Measurements from ENCODE around the gene OSTC. TPM values are rescaled to one million over a fixed set of nuclear protein-coding genes. Genes with fewer than 3 reads are reported as not detected.

Gene OSTC
- total RNA-seq, 1 donor from 2014 or later = 42.8 TPM

DNA sequence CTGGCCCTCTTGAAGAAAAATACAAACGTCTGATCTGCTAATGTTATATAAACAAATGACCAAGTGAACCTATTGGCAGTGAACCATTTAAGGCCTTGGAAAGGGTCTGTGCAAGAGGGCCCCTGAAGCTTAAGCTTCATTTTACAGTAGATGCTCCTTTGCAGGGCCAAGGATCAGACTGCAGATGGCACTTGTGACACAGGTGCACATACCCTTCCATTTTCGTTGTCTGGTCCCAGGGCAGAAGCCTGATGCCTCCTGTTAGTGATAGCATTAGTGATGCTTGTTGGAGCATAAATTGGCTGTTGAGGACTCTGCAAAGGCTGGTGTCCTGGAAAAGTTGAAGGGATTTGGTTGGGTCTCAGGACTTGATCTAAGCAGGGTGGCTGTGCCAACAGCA, 65.9 kb downstream of the OSTC start:
- no peaks in the 10 kb centered on the region for H3K36me3 Mint-ChIP-seq (ENCODE audit: unreplicated experiment)
- no peak for DNase-seq
- H3K27me3 Mint-ChIP-seq (ENCODE audit: unreplicated experiment) = no peaks in the 10 kb centered on the region
- no peak overlapping the region for H3K27ac Mint-ChIP-seq (ENCODE audit: unreplicated experiment)
- TF ChIP-seq, protein P1, sequence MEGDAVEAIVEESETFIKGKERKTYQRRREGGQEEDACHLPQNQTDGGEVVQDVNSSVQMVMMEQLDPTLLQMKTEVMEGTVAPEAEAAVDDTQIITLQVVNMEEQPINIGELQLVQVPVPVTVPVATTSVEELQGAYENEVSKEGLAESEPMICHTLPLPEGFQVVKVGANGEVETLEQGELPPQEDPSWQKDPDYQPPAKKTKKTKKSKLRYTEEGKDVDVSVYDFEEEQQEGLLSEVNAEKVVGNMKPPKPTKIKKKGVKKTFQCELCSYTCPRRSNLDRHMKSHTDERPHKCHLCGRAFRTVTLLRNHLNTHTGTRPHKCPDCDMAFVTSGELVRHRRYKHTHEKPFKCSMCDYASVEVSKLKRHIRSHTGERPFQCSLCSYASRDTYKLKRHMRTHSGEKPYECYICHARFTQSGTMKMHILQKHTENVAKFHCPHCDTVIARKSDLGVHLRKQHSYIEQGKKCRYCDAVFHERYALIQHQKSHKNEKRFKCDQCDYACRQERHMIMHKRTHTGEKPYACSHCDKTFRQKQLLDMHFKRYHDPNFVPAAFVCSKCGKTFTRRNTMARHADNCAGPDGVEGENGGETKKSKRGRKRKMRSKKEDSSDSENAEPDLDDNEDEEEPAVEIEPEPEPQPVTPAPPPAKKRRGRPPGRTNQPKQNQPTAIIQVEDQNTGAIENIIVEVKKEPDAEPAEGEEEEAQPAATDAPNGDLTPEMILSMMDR (IDR thresholded peaks at IDR 0.05; ENCODE audit: partially characterized antibody, unreplicated experiment) = no peak
- peaks cover 1% of the 10 kb centered on the region for H3K9me3 Mint-ChIP-seq (ENCODE audit: unreplicated experiment)
- no peaks in the 10 kb centered on the region for H3K4me1 Mint-ChIP-seq (ENCODE audit: low read depth, unreplicated experiment)
- no peak overlapping the region for H3K4me3 Mint-ChIP-seq (ENCODE audit: unreplicated experiment)

DNA sequence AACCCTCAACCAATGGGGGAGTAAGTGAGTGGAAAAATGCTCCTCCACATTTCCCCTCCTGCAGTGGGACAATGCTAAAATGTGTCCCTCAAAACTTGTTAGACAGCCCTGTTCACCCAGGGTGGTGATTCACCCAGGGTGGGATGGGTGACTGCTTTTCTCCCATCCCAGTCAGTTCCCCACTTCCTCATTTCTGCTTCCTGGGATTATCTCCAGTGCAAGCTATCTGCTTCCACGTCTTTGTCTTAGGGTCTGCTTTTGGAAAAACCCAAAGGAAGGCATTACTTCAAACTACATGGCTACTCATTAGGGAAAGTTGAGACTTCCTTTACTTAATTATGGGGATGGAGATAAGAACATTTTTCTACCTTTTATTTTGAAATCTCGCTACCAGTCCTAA, 67.0 kb downstream of the OSTC start:
- H3K36me3 Mint-ChIP-seq (ENCODE audit: unreplicated experiment) = no peaks in the 10 kb centered on the region
- TF ChIP-seq, protein P1 (IDR thresholded peaks at IDR 0.05; ENCODE audit: partially characterized antibody, unreplicated experiment) = no peak
- no peak for DNase-seq
- H3K9me3 Mint-ChIP-seq (ENCODE audit: unreplicated experiment) = peaks cover 1% of the 10 kb centered on the region
- no peaks in the 10 kb centered on the region for H3K27me3 Mint-ChIP-seq (ENCODE audit: unreplicated experiment)
- H3K4me3 Mint-ChIP-seq (ENCODE audit: unreplicated experiment) = no peak overlapping the region
- H3K4me1 Mint-ChIP-seq (ENCODE audit: low read depth, unreplicated experiment) = no peaks in the 10 kb centered on the region
- H3K27ac Mint-ChIP-seq (ENCODE audit: unreplicated experiment) = no peak overlapping the region

Other genes starting within 250 kb of the OSTC start
- gene RPL34, start 30.0 kb upstream of the OSTC start, total RNA-seq (ENCODE audit: unreplicated experiment) = 724 TPM
- not detected for gene ETNPPL, start 112.5 kb downstream of the OSTC start, total RNA-seq (ENCODE audit: unreplicated experiment)

Data from glutamatergic neuron (in vitro differentiated cells).